Measurements from ENCODE around the gene ALDH1L1. TPM values are rescaled to one million over a fixed set of nuclear protein-coding genes. Genes with fewer than 3 reads are reported as not detected.

ALDH1L1 gene
- total and polyA plus RNA-seq, 9 of the 15 experiments (the other 6 are each of a cell fraction or from before 2014, with no cell fraction given), result 0.06 to 1.9 (median 0.57) TPM; not detected in 1

GRCh38 chr3:126134219-126134975 lies 46.0 kb downstream of the ALDH1L1 start:
- Histone ChIP-seq H3K4me2 (ENCODE audit: insufficient read depth, low read length) (no peak overlapping the region), H3K36me3 (ENCODE audit: control insufficient read depth, insufficient read depth, low read length) (no peaks in the 10 kb centered on the region), H3K4me3 (no peak overlapping the region), H3K9ac (ENCODE audit: insufficient read depth in 1 of 2, low read depth in 2 of 2, low read length in 2 of 2) (no peak overlapping the region), H3K4me1 (replicated peaks in 1 of 2; ENCODE audit: control insufficient read depth in 2 of 2, insufficient read depth in 2 of 2, low read length in 2 of 2) (no peaks in the 10 kb centered on the region; a peak in 1 of 5 replicates), H3K27me3 (ENCODE audit: control insufficient read depth in 2 of 2, insufficient read depth in 2 of 2, low read length in 2 of 2) (peaks cover 0 to 39% of the 10 kb centered on the region in 2 experiments; a peak in 2 of 5 replicates), H3K9me1 (ENCODE audit: control insufficient read depth, insufficient read depth, low read length) (no peaks in the 10 kb centered on the region), H3K9me3 (replicated peaks; ENCODE audit: control insufficient read depth, insufficient read depth, low read depth, low read length) (no peaks in the 10 kb centered on the region), H4K20me1 (replicated peaks; ENCODE audit: control insufficient read depth, insufficient read depth, low read length) (0 out of 2 replicates have a peak, but pooled peaks cover 9% of the 10 kb centered on the region), H3K27ac (ENCODE audit: extremely low read depth, low read depth, low read length) (no peak overlapping the region), H2AFZ (ENCODE audit: low read depth, low read length) (0 out of 2 replicates have a peak overlapping the region, but pooled peaks have one; percentile 55), H3K79me2 (ENCODE audit: control insufficient read depth, insufficient read depth, low read length) (no peaks in the 10 kb centered on the region)
- in situ Hi-C loops (cut with MboI) (loop anchor here (25.0 kb wide), 1 partner anchor 253 kb away; the partner anchor contains the start of gene CFAP100), intact Hi-C loops (cut with micrococcal nuclease) (loop anchor here (1.0 kb wide), 1 partner anchor 255 kb away; no protein-coding TSS in a partner anchor)
- ATAC-seq (peak; percentile 94), DNase-seq (ENCODE audit: extremely low read depth in 1 of 4, low spot score in 3 of 4) (peak; percentile 45 to 62 (median 58)), FAIRE-seq (no peak)
- 15% methylated on average over 17 of the region's 23 CpGs for WGBS (ENCODE audit: insufficient coverage, low coverage, missing lambda C conversion rate)
- BruUV-seq (replicated peaks), result no TSS peak
- POLR2A ChIA-PET, result no interaction called here
- CTCF ChIA-PET (ENCODE audit: low intra/inter-chr PET ratio), result interaction anchor here (0.6 to 3.8 kb wide), 3 partner anchors 57 to 1321 kb away, joined by 4 to 30 read pairs (median 4); no protein-coding TSS in a partner anchor
- no peak for TF ChIP-seq ID3 (CRISPR knock-in tag; IDR thresholded peaks at IDR 0.05)
- no peak for TF ChIP-seq ID3 (tag; IDR thresholded peaks at IDR 0.05)
- TF ChIP-seq TFAM (CRISPR knock-in tag; conservative IDR thresholded peaks at IDR 0.05), result no peak
- TF ChIP-seq STAG1 (CRISPR knock-in tag; IDR thresholded peaks at IDR 0.05; ENCODE audit: borderline replicate concordance), result peak; percentile 61; the same call in 1 of the 2 replicates
- TF ChIP-seq L3MBTL2 (IDR thresholded peaks at IDR 0.05), result 0 out of 2 replicates have a peak, but pooled peaks have one; percentile 15
- TF ChIP-seq POLR2A (conservative IDR thresholded peaks at IDR 0.05), result no peak
- TF ChIP-seq ETV6 (IDR thresholded peaks at IDR 0.05; ENCODE audit: borderline replicate concordance in 1 of 2, low read depth in 2 of 2, low read length in 1 of 2), result no peak
- no peak for TF ChIP-seq ETV6 (CRISPR knock-in tag; IDR thresholded peaks at IDR 0.05; ENCODE audit: borderline replicate concordance)
- TF ChIP-seq HDAC2 (IDR thresholded peaks at IDR 0.05), result no peak
- TF ChIP-seq VEZF1 (CRISPR knock-in tag; IDR thresholded peaks at IDR 0.05), result peak; percentile 55; the same call in 1 of the 2 replicates
- peak; percentile 50; the same call in 1 of the 2 replicates for TF ChIP-seq DEAF1 (CRISPR knock-in tag; IDR thresholded peaks at IDR 0.05)
- TF ChIP-seq RAD21 (CRISPR knock-in tag; conservative IDR thresholded peaks at IDR 0.05 in 1 of 2, IDR thresholded peaks at IDR 0.05 in 1 of 2), result peak; percentile 78 to 82
- TF ChIP-seq PREB (CRISPR knock-in tag; IDR thresholded peaks at IDR 0.05), result no peak
- peak in 1 of 2 experiments; percentile 70 for TF ChIP-seq E2F6 (IDR thresholded peaks at IDR 0.05; ENCODE audit: borderline replicate concordance in 1 of 2, extremely low read depth in 1 of 2, insufficient read depth in 1 of 2, insufficient read length in 1 of 2, low read depth in 1 of 2, low read length in 1 of 2, poor library complexity in 1 of 2, severe bottlenecking in 1 of 2)
